Dedifferentiated amniotic fluid mesenchymal stem cell (primary cell): Measurements from ENCODE around the gene RPEL1.
"Not testable (repeated sequence)": the region's sequence is repeated elsewhere in the genome, so short reads cannot be mapped to it uniquely, and the experiment has no call there.

Experiments used
- DNase-seq: peaks from one replicate; pipeline ENCODE4 v3.0.0-alpha.2; 2016; ENCODE audit errors: extremely low spot score

The RPEL1 gene

GRCh38 chr10:103245587-103245986 lies at the start of gene RPEL1:
Gene RPEL1 (plus strand): TSS chr10:103245887. CDS start chr10:103245997, 110 bp downstream.
- not testable (repeated sequence) for DNase-seq

DNA sequence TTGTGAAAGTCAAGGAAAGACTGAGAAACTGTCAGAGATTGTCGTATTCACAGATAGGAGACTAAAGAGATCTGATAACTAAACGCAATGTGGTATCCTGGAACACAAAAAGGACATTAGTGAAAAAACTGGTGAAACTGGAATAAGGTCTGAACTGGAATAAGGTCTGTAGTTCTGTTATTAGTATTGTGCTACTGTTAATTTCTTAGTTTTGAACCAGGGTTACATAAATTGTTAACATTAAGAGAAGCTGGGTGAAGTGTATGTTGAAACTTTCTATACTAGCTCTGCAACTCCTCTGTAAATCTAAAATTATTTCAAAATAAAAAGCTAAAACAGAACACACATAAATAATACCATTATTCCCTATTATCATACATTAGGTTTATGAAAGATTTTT lies 49.2 kb upstream of the RPEL1 start:
- DNase-seq: no peak

DNA sequence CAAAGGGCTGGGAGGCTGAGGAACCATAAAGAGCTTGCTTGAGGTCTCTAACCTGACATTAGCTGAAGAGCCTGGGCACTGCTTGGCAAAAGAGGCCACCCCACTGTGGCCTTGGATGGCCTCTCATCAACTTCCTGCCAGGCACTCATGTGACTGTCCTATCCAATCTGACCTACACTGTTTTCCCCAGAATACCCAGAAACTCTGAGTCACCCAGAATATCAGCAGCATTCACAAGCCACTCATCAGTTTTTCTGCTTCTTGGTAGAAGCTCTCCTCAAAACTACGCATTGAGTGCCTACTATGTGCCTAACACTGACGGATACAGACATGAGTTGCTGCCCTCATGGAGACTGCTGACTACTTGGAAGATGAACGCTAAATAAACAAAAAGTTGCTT lies 48.5 kb upstream of the RPEL1 start:
- peak; percentile 53 for DNase-seq

- DNase-seq: no peak
Observed at GRCh38 chr10:103197903-103198302, 47.8 kb upstream of the RPEL1 start.

DNA sequence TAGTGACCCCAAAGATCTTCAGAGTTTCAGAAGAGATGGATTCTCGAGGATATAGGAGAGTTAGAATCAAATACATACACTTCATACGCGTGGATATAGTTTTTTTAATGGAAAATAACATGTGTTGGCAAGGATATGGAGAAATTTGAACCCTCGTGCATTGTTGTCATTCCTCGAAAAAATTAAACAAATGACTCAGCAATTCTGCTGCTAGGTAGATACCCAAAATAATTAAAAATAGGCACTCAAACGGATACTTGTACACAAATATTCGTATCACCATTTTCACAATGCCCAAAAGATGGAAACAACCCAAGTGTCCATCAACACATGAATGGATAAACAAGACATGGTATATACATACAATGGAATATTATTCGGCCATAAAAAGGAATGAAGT lies 47.0 kb upstream of the RPEL1 start:
- no peak for DNase-seq

- DNase-seq: no peak
Observed at GRCh38 chr10:103199488-103199887, 46.2 kb upstream of the RPEL1 start.

- no peak for DNase-seq
Observed at GRCh38 chr10:103202319-103202718, 43.4 kb upstream of the RPEL1 start.

DNA sequence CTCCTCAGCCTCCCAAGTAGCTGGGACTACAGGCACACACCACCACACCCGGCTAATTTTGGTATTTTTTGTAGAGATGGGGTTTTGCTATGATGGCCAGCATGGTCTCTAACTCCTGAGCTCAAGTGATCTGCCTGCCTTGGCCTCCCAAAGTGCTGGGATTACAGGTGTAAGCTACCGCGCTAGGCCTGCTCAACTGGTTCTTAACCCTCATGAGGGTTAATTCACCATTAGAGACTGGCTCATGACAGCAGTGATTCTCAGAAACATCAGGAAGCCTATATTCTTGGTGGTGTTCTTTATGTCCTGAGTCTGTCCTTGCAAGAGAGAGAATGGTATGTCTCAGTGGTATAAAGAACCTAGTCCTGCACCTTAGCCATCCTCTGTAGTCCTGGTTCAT lies 42.2 kb upstream of the RPEL1 start:
- DNase-seq: no peak

DNA sequence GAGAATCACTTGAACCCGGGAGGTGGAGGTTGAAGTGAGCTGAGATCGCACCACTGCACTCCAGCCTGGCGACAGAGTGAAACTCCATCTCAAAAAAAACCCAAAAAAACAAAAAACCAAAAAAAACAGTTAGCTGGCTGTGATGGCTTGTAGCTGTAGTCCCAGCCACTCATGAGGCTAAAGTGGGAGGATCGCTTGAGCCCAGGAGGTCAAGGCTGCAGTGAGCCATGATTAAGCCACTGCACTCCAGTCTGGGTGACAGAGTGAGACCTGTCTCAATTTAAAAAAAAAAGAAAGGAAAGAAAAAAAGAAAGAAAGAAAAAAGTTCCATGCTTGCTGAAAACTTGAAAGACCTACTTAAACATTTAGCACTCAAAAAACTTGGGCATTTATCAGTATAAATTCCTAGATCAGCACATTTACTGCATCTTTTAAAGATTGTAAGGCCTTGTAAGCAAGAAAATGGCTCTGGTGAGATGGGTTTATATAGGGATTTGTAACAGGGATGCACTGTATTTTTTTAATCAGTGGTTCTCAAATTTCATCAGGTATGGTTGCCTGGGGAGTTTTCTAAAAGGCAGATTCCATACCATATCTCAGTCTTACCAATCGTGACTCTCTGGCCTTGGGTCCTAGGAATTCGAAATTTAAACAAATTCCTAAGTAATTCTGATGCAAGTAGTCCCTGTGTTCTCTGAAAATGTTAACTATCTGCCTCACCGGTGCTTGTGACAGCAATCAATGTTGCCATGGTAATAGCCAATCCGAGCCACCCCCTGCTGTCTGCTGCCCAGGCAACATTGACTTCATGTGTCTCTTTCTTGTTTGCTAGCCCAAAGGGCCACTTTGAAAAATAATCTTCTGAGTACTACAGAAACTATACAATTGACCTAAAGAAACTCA lies 41.1 kb upstream of the RPEL1 start:
- DNase-seq: no peak

- not testable (repeated sequence) for DNase-seq
Observed at GRCh38 chr10:103205401-103205800, 40.3 kb upstream of the RPEL1 start.

DNA sequence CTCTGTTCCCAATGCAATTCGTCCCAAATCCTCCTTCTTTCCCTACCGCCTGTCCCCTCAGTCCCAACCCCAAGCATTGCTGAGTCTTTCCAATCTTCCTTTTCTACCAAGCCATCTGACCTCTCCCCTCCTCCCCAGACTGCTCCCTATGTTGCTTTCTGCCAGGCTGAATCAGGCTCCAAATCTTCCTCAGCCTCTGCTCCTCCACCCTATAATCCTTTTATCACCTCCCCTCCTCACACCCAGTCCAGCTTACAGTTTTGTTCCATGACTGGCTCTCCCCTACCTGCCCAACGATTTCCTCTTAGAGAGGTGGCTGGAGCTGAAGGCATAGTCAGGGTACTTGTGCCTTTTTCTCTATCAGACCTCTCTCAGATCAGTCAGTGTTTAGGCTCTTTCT lies 39.0 kb upstream of the RPEL1 start:
- not testable (repeated sequence) for DNase-seq

DNA sequence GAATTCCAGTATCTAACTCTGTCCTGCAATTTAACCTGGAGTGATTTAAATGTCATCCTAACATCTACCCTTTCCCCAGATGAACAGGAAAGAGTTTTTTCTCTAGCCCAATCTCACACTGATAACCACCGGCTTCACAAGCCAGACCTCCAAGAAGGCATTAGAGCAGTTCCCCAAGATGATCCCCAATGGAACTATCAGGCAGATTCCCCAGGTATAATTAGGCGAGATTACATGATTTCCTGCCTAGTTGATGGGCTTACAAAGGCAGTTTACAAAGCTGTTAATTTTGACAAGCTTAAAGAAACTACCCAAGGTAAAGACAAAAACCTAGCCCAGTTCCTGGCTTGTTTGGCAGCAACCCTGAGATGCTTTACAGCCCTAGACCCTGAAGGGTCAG lies 38.5 kb upstream of the RPEL1 start:
- DNase-seq: no peak

DNA sequence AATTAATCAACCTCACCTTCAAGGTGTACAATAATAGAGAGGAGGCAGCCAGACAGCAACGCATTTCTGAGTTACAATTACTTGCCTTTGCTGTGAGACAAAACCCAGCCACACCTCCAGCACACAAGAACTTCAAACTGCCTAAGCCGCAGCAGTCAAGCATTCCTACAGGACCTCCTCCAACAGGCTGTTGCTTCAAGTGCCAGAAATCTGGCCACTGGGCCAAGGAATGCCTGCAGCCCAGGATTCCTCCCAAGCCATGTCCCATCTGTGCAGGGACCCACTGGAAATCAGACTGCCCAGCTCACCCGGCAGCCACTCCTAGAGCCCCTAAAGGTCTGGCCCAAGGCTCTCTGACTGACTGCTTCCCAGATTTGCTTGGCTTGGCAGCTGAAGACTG lies 38.0 kb upstream of the RPEL1 start:
- not testable (repeated sequence) for DNase-seq

GRCh38 chr10:103210262-103210661 lies 35.4 kb upstream of the RPEL1 start:
- DNase-seq: not testable (repeated sequence)

DNA sequence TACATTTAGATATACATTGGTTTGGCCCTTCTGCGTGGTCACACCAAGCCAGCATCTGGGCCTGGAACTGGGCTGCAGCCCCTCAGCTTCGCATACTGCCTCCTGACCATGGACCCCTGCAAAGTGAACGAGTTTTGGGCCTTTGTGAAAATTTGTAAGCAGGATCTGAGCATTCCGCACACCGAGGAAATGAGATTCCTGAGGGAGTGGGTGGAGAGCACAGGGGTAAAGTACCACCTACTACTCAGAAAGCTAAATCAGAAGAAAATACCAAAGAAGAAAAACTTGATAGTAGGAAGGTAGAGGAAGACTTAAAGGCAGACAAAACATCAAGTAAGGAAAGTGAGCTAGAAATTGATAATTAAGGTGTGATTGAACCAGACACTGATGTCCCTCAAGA lies 30.1 kb upstream of the RPEL1 start:
- no peak for DNase-seq

GRCh38 chr10:103216362-103216761 lies 29.3 kb upstream of the RPEL1 start:
- DNase-seq: not testable (repeated sequence)

DNA sequence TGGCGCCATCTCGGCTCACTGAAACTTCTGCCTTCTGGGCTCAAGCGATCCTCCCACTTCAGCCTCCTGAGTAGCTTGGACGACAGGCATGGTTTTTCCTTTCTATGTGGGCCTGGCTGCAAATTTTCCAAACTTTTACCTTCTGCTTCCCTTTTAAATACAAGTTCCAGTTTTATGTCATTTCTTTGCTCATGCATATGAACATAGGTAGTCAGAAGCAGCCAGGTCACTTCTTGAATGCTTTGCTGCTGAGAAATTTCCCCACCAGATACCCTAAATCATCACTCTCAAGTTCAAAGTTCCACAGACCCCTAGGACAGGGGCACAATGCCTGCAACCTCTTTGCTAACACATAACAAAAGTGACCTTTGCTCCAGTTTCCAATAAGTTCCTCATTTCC lies 21.6 kb upstream of the RPEL1 start:
- DNase-seq: no peak

- DNase-seq: not testable (repeated sequence)
Observed at GRCh38 chr10:103224721-103225120, 21.0 kb upstream of the RPEL1 start.

- DNase-seq: no peak
Observed at GRCh38 chr10:103225939-103226338, 19.7 kb upstream of the RPEL1 start.

DNA sequence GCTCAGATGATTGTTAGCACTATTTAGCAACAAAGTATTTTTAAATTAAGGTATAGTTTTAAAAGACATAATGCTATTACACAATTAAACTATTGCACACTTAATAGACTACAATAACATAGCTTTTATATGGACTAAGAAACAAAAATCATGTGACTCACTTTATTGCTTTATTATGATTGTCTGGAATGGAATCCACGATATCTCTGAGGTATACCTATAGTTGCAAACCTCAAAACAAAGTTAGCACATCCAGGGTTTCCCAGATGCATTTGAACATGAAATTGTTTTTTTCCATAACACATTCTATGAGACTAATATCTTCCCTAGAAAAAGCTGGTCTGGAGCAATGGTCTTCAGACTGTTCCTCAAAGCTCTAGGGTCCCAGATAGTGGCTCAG lies 18.3 kb upstream of the RPEL1 start:
- no peak for DNase-seq

DNA sequence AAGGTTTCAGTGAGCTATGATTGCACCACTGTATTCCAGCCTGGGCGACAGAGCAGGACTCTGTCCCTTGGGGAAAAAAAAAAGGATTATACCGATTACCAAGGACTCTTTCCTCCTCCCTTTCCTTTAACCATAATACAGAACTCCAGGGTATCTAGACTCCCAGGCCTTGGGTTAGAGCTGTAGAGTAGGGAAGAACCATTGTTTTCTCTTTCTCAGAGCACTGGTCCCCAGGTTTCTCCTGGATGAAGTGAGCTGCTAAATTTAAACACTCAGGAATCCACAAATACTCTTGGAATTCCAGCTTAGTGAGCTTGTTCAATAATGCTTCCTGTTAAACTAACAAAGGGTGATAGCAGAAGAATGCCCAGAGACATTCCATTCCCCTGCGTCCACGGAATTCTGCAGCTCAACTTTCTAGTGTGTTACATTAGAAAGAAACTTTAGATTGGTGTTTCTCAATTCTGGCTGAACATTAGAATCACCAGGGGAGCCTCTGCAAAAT lies 14.6 kb upstream of the RPEL1 start:
- DNase-seq: peak; percentile 98

DNA sequence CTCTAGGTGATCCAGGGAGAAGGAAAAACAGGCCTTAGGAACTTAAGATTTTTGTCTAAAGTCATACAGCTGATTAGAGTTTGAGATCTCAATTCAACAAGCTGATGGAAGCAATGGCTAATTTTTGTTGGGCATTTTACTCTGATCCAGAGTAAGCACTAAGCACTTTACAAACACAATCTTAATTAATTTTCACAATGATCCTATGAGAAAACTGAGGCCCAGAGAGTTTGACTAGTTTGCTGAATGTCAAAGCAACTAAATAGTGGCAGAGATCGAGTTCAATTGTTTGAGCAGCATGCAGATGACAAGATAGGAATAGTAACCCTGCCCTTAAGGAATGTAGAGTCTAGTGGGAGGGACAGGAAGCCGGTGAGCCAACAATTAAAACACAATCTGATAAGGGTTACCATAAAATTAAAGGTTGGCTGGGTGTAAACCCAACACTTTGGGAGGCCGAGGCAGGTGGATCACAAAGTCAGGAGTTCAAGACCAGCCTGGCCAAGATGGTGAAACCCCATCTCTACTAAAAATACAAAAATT lies 13.5 kb upstream of the RPEL1 start:
- DNase-seq: no peak
